ENCODE measurements around the gene TBC1D22A. TPM values are rescaled to one million over a fixed set of nuclear protein-coding genes. Genes with fewer than 3 reads are reported as not detected.

TBC1D22A gene
- total RNA-seq, 1 donor from 2014 or later: 18.9 TPM

GRCh38 chr22:46913351-46913750 is 150.9 kb downstream of the TBC1D22A start:
- TF ChIP-seq CTCF (IDR thresholded peaks at IDR 0.05): no peak
- H3K27me3 Mint-ChIP-seq (ENCODE audit: low read depth): no peaks in the 10 kb centered on the region
- no peak overlapping the region for H3K4me3 Mint-ChIP-seq (ENCODE audit: unreplicated experiment)
- no peak for DNase-seq (ENCODE audit: low spot score)
- H3K4me1 Mint-ChIP-seq (ENCODE audit: low read depth): no peaks in the 10 kb centered on the region
- H3K9me3 Mint-ChIP-seq (ENCODE audit: low read depth): no peaks in the 10 kb centered on the region
- H3K36me3 Mint-ChIP-seq (ENCODE audit: low read depth): peaks cover 15% of the 10 kb centered on the region
- no peak overlapping the region for H3K27ac Mint-ChIP-seq (ENCODE audit: unreplicated experiment)

GRCh38 chr22:46914481-46914880 is 152.0 kb downstream of the TBC1D22A start:
- DNase-seq (ENCODE audit: low spot score): no peak
- Mint-ChIP-seq H3K4me3 (ENCODE audit: unreplicated experiment) (no peak overlapping the region), H3K4me1 (ENCODE audit: low read depth) (no peaks in the 10 kb centered on the region), H3K27me3 (ENCODE audit: low read depth) (no peaks in the 10 kb centered on the region), H3K9me3 (ENCODE audit: low read depth) (no peaks in the 10 kb centered on the region), H3K27ac (ENCODE audit: unreplicated experiment) (no peak overlapping the region), H3K36me3 (ENCODE audit: low read depth) (peaks cover 20% of the 10 kb centered on the region)
- no peak for TF ChIP-seq CTCF (IDR thresholded peaks at IDR 0.05)

DNA sequence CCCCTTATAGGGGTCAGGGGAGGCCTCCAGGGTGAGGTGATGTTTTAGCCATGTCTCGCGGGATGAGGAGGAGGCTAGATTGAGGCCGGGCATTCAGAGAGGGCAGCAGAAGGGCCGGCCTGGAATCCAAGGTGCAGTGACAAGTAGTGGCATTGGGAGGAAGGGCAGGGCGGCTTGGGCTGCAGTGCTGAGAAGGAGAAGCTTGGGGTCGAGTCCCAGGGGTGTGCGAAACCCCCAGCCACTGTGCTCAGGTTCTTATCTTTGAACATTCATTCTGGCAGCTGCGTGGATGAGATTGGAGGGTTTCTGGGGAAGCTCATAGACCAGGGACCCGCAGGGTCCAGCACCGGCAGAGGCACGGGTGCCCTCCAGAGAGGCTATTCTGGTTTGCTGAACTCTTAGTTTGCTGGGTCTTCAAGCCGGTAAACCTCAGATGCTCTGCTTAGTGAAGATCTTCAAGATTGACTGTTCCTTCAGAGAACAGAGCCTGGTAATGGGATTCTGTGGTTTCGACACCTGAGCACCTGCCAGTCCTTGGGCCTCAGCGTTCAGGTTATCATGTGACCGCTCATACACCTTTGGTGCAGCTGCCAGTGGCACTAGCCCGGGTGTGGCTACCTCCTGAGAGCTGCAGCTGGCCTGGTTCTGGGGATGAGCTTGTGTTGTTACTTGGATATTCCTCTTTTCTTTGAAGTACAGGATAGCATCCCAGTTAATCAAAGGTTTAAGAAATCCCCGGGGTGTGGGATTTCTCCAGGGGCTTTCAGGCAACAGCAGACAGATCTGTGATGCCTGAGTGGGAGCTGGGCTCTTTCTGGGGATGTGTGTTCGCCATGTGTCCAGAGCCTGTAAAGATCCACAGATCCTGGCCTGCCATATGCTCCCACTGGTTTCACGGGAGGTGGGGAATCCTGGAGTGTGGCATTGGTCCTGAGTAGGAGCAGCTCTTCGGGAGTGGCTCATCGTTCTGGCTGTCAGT is 152.8 kb downstream of the TBC1D22A start:
- TF ChIP-seq CTCF (IDR thresholded peaks at IDR 0.05): no peak
- H3K27me3 Mint-ChIP-seq (ENCODE audit: low read depth): no peaks in the 10 kb centered on the region
- no peaks in the 10 kb centered on the region for H3K4me1 Mint-ChIP-seq (ENCODE audit: low read depth)
- H3K36me3 Mint-ChIP-seq (ENCODE audit: low read depth): peaks cover 20% of the 10 kb centered on the region
- H3K9me3 Mint-ChIP-seq (ENCODE audit: low read depth): no peaks in the 10 kb centered on the region
- H3K4me3 Mint-ChIP-seq (ENCODE audit: unreplicated experiment): no peak overlapping the region
- DNase-seq (ENCODE audit: low spot score): no peak
- no peak overlapping the region for H3K27ac Mint-ChIP-seq (ENCODE audit: unreplicated experiment)

GRCh38 chr22:46915950-46916730 is 153.7 kb downstream of the TBC1D22A start:
- Mint-ChIP-seq H3K36me3 (ENCODE audit: low read depth) (peaks cover 19% of the 10 kb centered on the region), H3K4me1 (ENCODE audit: low read depth) (no peaks in the 10 kb centered on the region), H3K27ac (ENCODE audit: unreplicated experiment) (no peak overlapping the region), H3K9me3 (ENCODE audit: low read depth) (peaks cover under 1% of the 10 kb centered on the region), H3K4me3 (ENCODE audit: unreplicated experiment) (no peak overlapping the region), H3K27me3 (ENCODE audit: low read depth) (no peaks in the 10 kb centered on the region)
- DNase-seq (ENCODE audit: low spot score): no peak
- TF ChIP-seq CTCF (IDR thresholded peaks at IDR 0.05): no peak
